Neural crest cell (in vitro differentiated cells): Measurements from ENCODE around the gene TSLP. TPM values are rescaled to one million over a fixed set of nuclear protein-coding genes. Genes with fewer than 3 reads are reported as not detected.
A peak's percentile ranks its signal among the peaks of the same experiment; 100 is the strongest.

Experiments used
- DNase-seq: peaks from one replicate; pipeline ENCODE4 v3.0.0; 2021; ENCODE audit warnings: low read depth, mixed read lengths, low spot score
- H3K27ac Mint-ChIP-seq: one replicate; pipeline ENCODE4 v1.8.0; 2021; ENCODE audit warnings: mild to moderate bottlenecking, mixed read lengths; ENCODE audit not compliant: unreplicated experiment
- H3K27me3 Mint-ChIP-seq: 2 replicates; pipeline ENCODE4 v1.8.0; 2021; ENCODE audit warnings: low read depth, mild to moderate bottlenecking, mixed read lengths
- H3K36me3 Mint-ChIP-seq: 2 replicates; pipeline ENCODE4 v1.8.0; 2021; ENCODE audit warnings: low read depth, mild to moderate bottlenecking, mixed read lengths
- H3K4me1 Mint-ChIP-seq: 2 replicates; pipeline ENCODE4 v1.8.0; 2021; ENCODE audit warnings: mixed read lengths
- H3K4me3 Mint-ChIP-seq: one replicate; pipeline ENCODE4 v1.8.0; 2021; ENCODE audit warnings: mild to moderate bottlenecking, mixed read lengths
- H3K9me3 Mint-ChIP-seq: 2 replicates; pipeline ENCODE4 v1.8.0; 2021; ENCODE audit warnings: mixed read lengths
- total RNA-seq: library from RNA; stranded (reverse); gene quantifications from 2 replicates; pipeline ENCODE4 v1.2.1, GENCODE V29; 2021
- TF ChIP-seq, protein P1 (sequence below): fragments of 200-600 bp; sonication (generic); conservative IDR thresholded peaks from 2 replicates; pipeline ENCODE4 v1.5.0; 2021; ENCODE audit warnings: antibody characterized with exemption, mild to moderate bottlenecking

TSLP gene
- total RNA-seq, 1 donor from 2014 or later = not detected

- Mint-ChIP-seq H3K4me1 (peaks cover 12% of the 10 kb centered on the region), H3K36me3 (no peaks in the 10 kb centered on the region), H3K27me3 (peaks cover 92% of the 10 kb centered on the region), H3K9me3 (no peaks in the 10 kb centered on the region), H3K4me3 (no peak overlapping the region), H3K27ac (no peak overlapping the region)
- TF ChIP-seq, protein P1, sequence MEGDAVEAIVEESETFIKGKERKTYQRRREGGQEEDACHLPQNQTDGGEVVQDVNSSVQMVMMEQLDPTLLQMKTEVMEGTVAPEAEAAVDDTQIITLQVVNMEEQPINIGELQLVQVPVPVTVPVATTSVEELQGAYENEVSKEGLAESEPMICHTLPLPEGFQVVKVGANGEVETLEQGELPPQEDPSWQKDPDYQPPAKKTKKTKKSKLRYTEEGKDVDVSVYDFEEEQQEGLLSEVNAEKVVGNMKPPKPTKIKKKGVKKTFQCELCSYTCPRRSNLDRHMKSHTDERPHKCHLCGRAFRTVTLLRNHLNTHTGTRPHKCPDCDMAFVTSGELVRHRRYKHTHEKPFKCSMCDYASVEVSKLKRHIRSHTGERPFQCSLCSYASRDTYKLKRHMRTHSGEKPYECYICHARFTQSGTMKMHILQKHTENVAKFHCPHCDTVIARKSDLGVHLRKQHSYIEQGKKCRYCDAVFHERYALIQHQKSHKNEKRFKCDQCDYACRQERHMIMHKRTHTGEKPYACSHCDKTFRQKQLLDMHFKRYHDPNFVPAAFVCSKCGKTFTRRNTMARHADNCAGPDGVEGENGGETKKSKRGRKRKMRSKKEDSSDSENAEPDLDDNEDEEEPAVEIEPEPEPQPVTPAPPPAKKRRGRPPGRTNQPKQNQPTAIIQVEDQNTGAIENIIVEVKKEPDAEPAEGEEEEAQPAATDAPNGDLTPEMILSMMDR = no peak
- no peak for DNase-seq
Measured at GRCh38 chr5:111076091-111076490, 4.6 kb downstream of the TSLP start.

DNA sequence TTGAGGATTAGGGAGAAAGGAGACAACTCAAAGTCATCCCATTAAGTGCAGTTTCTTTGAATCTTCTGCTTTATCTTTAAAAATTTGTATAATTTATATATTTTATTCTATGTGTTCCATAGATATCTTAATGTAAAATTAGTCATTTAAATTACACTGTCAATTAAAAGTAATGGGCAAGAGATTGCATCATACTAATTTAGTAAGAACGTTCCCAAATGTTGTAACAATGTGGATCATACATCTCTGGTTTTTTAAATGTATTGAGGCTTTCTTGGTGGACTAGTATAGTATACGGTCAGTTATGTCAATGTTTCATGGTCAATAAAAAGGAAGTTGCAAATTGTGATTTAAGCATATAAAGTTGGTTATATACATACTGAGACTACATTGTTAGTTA is 6.2 kb downstream of the TSLP start:
- DNase-seq = no peak
- Mint-ChIP-seq H3K27ac (no peak overlapping the region), H3K27me3 (peaks cover 92% of the 10 kb centered on the region), H3K9me3 (no peaks in the 10 kb centered on the region), H3K36me3 (no peaks in the 10 kb centered on the region), H3K4me1 (peaks cover 10% of the 10 kb centered on the region), H3K4me3 (no peak overlapping the region)
- TF ChIP-seq, protein P1 = no peak

- no peak overlapping the region for H3K4me3 Mint-ChIP-seq
- TF ChIP-seq, protein P1 = no peak
- no peak overlapping the region for H3K27ac Mint-ChIP-seq
- peaks cover 87% of the 10 kb centered on the region for H3K27me3 Mint-ChIP-seq
- no peaks in the 10 kb centered on the region for H3K36me3 Mint-ChIP-seq
- DNase-seq = no peak
- no peaks in the 10 kb centered on the region for H3K9me3 Mint-ChIP-seq
- H3K4me1 Mint-ChIP-seq = no peaks in the 10 kb centered on the region
Measured at GRCh38 chr5:111079846-111080245, 8.3 kb downstream of the TSLP start.

DNA sequence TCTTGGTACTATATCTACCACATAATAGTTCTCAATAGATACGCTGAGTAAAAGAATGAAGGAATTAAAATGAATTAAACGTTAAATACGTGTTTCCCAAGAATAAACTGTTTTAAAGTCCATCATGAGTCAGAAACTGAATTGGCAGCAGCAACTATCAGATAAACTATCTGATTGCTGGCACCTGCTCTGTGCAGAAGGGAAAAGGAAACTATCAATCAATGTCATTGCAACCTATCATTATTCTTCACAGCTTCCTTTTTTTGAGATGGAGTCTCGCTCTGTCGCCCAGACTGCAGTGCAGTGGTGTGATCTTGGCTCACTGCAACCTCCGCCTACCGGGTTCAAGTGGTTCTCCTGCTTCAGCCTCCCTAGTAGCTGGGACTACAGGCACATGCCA is 11.8 kb downstream of the TSLP start:
- H3K4me1 Mint-ChIP-seq = no peaks in the 10 kb centered on the region
- no peaks in the 10 kb centered on the region for H3K36me3 Mint-ChIP-seq
- TF ChIP-seq, protein P1 = no peak
- no peaks in the 10 kb centered on the region for H3K9me3 Mint-ChIP-seq
- no peak overlapping the region for H3K4me3 Mint-ChIP-seq
- H3K27me3 Mint-ChIP-seq = peaks cover 60% of the 10 kb centered on the region
- no peak for DNase-seq
- H3K27ac Mint-ChIP-seq = no peak overlapping the region

- Mint-ChIP-seq H3K36me3 (peaks cover 3% of the 10 kb centered on the region), H3K4me3 (peak within 1 kb of the TSS; percentile 99), H3K27ac (peak within 1 kb of the TSS; percentile 97), H3K4me1 (peaks cover 22% of the 10 kb centered on the region), H3K9me3 (peaks cover 2% of the 10 kb centered on the region), H3K27me3 (peaks cover 14% of the 10 kb centered on the region)
- peak; percentile 91 for DNase-seq
- TF ChIP-seq, protein P1 = no peak
Measured at GRCh38 chr5:111092062-111092853, 20.7 kb downstream of the TSLP start, which contains the start of gene WDR36. TSS of gene WDR36 (plus strand) at chr5:111092348. CDS start at chr5:111092457, 109 bp downstream.
